Lung (tissue), 12 donors: ENCODE measurements around the gene DCAF7. TPM values are rescaled to one million over a fixed set of nuclear protein-coding genes. Genes with fewer than 3 reads are reported as not detected.

ENCODE experiments used
- ATAC-seq: fragments of 200-7000 bp; cut with Tn5 transposase; one replicate; pipeline ENCODE4 v1.9.1; 2020; ENCODE audit warnings: moderate number of reproducible peaks; ENCODE audit not compliant: insufficient read depth, low FRiP score
- DNase-seq, 3 donors: peaks; one replicate each; pipeline ENCODE4 v3.0.0-alpha.2; 2013 to 2017
- H3K27ac ChIP-seq, 2 donors: one replicate each; pipeline ENCODE4 v1.5.1; 2013; ENCODE audit warnings: mild to moderate bottlenecking in 2 of 2, moderate library complexity in 2 of 2, control low read depth in 1 of 2, inconsistent platforms in 1 of 2, low read depth in 1 of 2, low read length in 1 of 2
- H3K27me3 ChIP-seq, 3 donors: one replicate each; pipeline ENCODE4 v1.5.1; 2013; ENCODE audit warnings: low read length in 2 of 3; ENCODE audit not compliant: control insufficient read depth in 3 of 3, insufficient read depth in 3 of 3
- H3K36me3 ChIP-seq, 4 donors: one replicate each; pipeline ENCODE4 v1.5.1; 2013; ENCODE audit warnings: low read length in 4 of 4, mild to moderate bottlenecking in 1 of 4, moderate library complexity in 1 of 4; ENCODE audit not compliant: control insufficient read depth in 4 of 4, insufficient read depth in 4 of 4
- H3K4me1 ChIP-seq, 5 donors: one replicate each; pipeline ENCODE4 v1.5.1; 2013; ENCODE audit warnings: low read length in 5 of 5, mild to moderate bottlenecking in 2 of 5, moderate library complexity in 1 of 5; ENCODE audit not compliant: control insufficient read depth in 5 of 5, insufficient read depth in 5 of 5
- H3K4me3 ChIP-seq: one replicate; pipeline ENCODE4 v1.5.1; 2013; ENCODE audit warnings: mild to moderate bottlenecking, control low read depth, moderate library complexity
- H3K9ac ChIP-seq, 2 donors: one replicate each; pipeline ENCODE4 v1.5.1; 2013; ENCODE audit warnings: low read length in 2 of 2, control low read depth in 1 of 2; ENCODE audit not compliant: insufficient read depth in 1 of 2
- H3K9me3 ChIP-seq, 4 donors: one replicate each; pipeline ENCODE4 v1.5.1; 2013; ENCODE audit warnings: low read length in 3 of 4, mild to moderate bottlenecking in 1 of 4, moderate library complexity in 1 of 4; ENCODE audit not compliant: control insufficient read depth in 4 of 4, insufficient read depth in 3 of 4
- WGBS, 2 donors: extraction: QIAGEN DNeasy Blood & Tissue Kit; methylation state at CpG; one replicate each; pipeline ENCODE4 v1.1.7; 2013; 5-methylcytosine and 5-hydroxymethylcytosine counted together
- polyA plus RNA-seq, 2 donors: library from polyadenylated mRNA; stranded (reverse); fragments of 200-250 nt; gene quantifications; one replicate each; pipeline ENCODE4 v1.2.1, GENCODE V29; 2013
- total RNA-seq, 2 donors: library from RNA; depleted of rRNA in 1 of 2; stranded (reverse); fragments of >200 nt in 1 of 2; gene quantifications; one replicate each; pipeline ENCODE4 v1.2.1, GENCODE V29; 2014 to 2021
- TF ChIP-seq, protein P1 (sequence below): IDR thresholded peaks from 2 replicates; pipeline ENCODE4 v1.5.1; 2012; ENCODE audit warnings: mild to moderate bottlenecking; ENCODE audit errors: control extremely low read depth, extremely low read depth
- donor health status: control.
- donor health status: control.
- donor health status: Bipolar disorder and iron deficiency.
- donor health status: healthy.
- donor health status: DM: yes; HTN: yes; CAD: no.

Gene DCAF7
- total and polyA plus RNA-seq, 4 donors = 21.7 to 76.6 (median 44.1) TPM

DNA sequence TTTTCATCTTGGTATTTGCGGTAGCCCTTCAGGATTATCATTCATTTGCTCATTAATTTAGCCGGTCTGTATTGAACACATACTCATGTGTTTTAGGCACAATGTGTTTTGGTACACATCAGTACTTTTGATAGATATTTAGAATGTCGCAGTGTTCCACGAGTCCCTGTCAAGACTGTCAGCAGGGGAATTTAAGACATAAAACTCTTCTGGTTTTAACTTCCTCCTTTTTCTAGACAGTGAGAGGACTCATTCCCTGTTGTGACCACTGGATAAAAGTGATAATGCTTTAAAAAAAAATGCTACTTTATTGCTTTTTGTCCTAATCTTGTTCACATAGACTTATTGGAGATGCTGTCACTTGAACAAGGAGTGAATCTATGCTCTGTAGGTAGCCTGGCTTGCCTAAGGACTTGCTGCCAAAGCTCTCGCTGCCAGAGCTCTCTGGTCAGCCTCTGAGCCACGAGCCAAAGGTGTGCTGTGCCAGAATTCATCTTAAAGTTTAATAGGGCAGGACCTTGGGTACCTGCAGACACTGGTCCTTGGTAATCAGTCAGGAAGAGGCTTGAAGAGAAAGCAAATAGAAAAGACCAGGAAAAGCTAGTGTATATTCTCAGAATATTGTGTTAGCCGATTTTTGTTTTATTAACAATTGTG is 5.4 kb downstream of the DCAF7 start:
- Histone ChIP-seq H3K9me3 (no peaks in the 10 kb centered on the region), H3K27me3 (no peaks in the 10 kb centered on the region), H3K9ac (no peak overlapping the region), H3K4me3 (no peak overlapping the region), H3K27ac (no peak overlapping the region), H3K36me3 (peaks cover 0 to 8% (median 0%) of the 10 kb centered on the region in 4 donors), H3K4me1 (peaks cover 5 to 19% (median 11%) of the 10 kb centered on the region in 5 donors)
- DNase-seq = no peak
- TF ChIP-seq, protein P1, sequence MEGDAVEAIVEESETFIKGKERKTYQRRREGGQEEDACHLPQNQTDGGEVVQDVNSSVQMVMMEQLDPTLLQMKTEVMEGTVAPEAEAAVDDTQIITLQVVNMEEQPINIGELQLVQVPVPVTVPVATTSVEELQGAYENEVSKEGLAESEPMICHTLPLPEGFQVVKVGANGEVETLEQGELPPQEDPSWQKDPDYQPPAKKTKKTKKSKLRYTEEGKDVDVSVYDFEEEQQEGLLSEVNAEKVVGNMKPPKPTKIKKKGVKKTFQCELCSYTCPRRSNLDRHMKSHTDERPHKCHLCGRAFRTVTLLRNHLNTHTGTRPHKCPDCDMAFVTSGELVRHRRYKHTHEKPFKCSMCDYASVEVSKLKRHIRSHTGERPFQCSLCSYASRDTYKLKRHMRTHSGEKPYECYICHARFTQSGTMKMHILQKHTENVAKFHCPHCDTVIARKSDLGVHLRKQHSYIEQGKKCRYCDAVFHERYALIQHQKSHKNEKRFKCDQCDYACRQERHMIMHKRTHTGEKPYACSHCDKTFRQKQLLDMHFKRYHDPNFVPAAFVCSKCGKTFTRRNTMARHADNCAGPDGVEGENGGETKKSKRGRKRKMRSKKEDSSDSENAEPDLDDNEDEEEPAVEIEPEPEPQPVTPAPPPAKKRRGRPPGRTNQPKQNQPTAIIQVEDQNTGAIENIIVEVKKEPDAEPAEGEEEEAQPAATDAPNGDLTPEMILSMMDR = no peak
- ATAC-seq = no peak
- WGBS, 2 donors = 62% methylated on average over 7 of the region's 7 CpGs

DNA sequence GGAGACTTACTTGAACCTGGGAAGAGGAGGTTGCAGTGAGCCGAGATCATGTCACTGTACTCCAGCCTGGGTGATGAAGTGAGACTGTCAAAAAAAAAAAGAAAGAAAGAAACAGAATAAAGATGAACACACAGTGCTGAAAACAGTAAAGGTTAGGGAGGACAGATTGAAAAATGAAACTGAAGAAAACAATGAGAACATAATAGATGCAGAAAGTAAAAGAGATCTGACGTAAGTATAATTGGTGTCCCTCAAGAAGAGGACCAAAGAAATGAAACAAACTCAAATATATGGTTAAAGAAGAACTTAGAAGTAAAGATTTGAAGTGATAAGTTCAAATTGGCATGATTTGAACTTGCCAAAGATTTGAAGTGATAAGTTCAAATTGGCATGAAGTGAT is 7.1 kb downstream of the DCAF7 start:
- Histone ChIP-seq H3K27me3 (no peaks in the 10 kb centered on the region), H3K27ac (no peak overlapping the region), H3K9me3 (no peaks in the 10 kb centered on the region), H3K4me1 (peaks cover 0 to 15% (median 7%) of the 10 kb centered on the region in 5 donors), H3K36me3 (peaks cover 0 to 8% (median 0%) of the 10 kb centered on the region in 4 donors), H3K9ac (no peak overlapping the region), H3K4me3 (no peak overlapping the region)
- TF ChIP-seq, protein P1 = no peak
- WGBS, 2 donors = 97 to 99% methylated on average over 2 of the region's 2 CpGs
- no peak for DNase-seq
- no peak for ATAC-seq

DNA sequence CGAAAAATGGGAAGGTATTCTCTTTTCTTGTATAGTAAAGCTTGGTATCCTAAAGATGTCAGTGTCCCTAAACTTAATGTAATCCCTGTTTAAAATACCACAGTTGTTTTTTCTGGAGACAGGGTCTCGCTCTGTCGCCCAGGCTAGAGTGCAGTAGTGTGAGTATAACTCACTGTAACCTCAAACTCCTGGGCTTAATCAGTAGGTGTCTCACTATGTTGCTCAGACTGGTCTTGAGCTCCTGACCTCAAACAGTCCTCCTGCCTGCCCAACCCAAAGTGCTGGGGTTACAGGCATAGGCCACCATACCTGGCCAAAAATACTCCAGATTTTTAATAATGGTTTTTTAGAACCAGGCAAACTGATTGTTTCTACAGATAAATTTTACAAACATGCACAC is 8.2 kb downstream of the DCAF7 start:
- peaks cover 0 to 5% (median 0%) of the 10 kb centered on the region in 4 donors for H3K36me3 ChIP-seq
- no peak overlapping the region for H3K9ac ChIP-seq
- 80 to 89% methylated on average over 3 of the region's 3 CpGs for WGBS, 2 donors
- H3K27me3 ChIP-seq = no peaks in the 10 kb centered on the region
- H3K9me3 ChIP-seq = no peaks in the 10 kb centered on the region
- no peak for ATAC-seq
- no peak overlapping the region for H3K27ac ChIP-seq
- DNase-seq = no peak
- TF ChIP-seq, protein P1 = no peak
- peaks cover 0 to 10% (median under 1%) of the 10 kb centered on the region in 5 donors for H3K4me1 ChIP-seq
- H3K4me3 ChIP-seq = no peak overlapping the region

DNA sequence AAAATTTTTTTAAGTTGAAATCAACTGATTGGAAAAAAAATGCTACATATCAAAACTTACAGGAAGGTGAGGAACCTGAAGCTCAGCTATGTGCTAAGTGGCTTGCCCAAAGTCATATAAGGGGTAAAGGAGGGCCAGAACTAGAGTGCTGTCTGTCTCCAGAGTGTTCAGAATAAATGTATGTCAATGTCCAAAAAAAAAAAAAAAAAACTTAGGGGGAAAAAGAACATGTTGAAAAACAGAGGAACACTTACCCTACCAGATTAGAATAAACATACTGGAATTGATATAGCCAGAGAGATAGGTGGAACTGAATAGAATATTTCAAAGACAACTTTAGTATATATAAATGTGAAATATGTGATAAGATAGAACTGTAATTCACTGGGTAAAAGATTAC is 11.5 kb downstream of the DCAF7 start:
- DNase-seq (no peak), ATAC-seq (no peak)
- Histone ChIP-seq H3K4me3 (no peak overlapping the region), H3K27me3 (no peaks in the 10 kb centered on the region), H3K36me3 (peaks cover 0 to 2% (median 0%) of the 10 kb centered on the region in 4 donors), H3K27ac (no peak overlapping the region), H3K9ac (no peak overlapping the region), H3K9me3 (no peaks in the 10 kb centered on the region), H3K4me1 (peaks cover 0 to 4% (median 0%) of the 10 kb centered on the region in 5 donors)
- TF ChIP-seq, protein P1 = no peak
